DOHH2 (cell line): ENCODE measurements around the gene TEX13B.

Experiments used
- H3F3A ChIP-seq: fragments of 200-600 bp; sonication (generic), shearing (Covaris generic); 2 replicates; pipeline ENCODE4 v1.6.0; 2016; ENCODE audit warnings: antibody characterized with exemption, mild to moderate bottlenecking; ENCODE audit not compliant: control insufficient read depth, insufficient read depth
- H3K27ac ChIP-seq: fragments of 200-600 bp; sonication (generic); 2 replicates; pipeline ENCODE4 v1.5.1; 2014; ENCODE audit warnings: low read depth, mild to moderate bottlenecking, low read length, moderate library complexity
- H3K27me3 ChIP-seq: fragments of 200-600 bp; sonication (generic); 2 replicates; pipeline ENCODE4 v1.6.1; 2014; ENCODE audit warnings: mild to moderate bottlenecking, low read length, mixed read lengths; ENCODE audit not compliant: control insufficient read depth
- H3K36me3 ChIP-seq: fragments of 200-600 bp; sonication (generic); 2 replicates; pipeline ENCODE4 v1.6.1; 2014; ENCODE audit warnings: mild to moderate bottlenecking, low read length, moderate library complexity, mixed read lengths; ENCODE audit not compliant: control insufficient read depth
- H3K4me1 ChIP-seq: fragments of 200-600 bp; sonication (generic); 2 replicates; pipeline ENCODE4 v1.6.1; 2014; ENCODE audit warnings: mild to moderate bottlenecking, low read length, mixed read lengths; ENCODE audit not compliant: control insufficient read depth
- H3K4me2 ChIP-seq: fragments of 200-600 bp; sonication (generic); 2 replicates; pipeline ENCODE4 v1.6.0; 2014; ENCODE audit warnings: mild to moderate bottlenecking, low read length, moderate library complexity
- H3K4me3 ChIP-seq: fragments of 200-600 bp; sonication (generic); 2 replicates; pipeline ENCODE4 v1.5.1; 2014; ENCODE audit warnings: mild to moderate bottlenecking, low read length, mixed read lengths
- H3K79me2 ChIP-seq: fragments of 200-600 bp; sonication (generic); 2 replicates; pipeline ENCODE4 v1.6.1; 2014; ENCODE audit warnings: mild to moderate bottlenecking, low read length, mixed read lengths; ENCODE audit not compliant: control insufficient read depth
- H3K9me2 ChIP-seq: fragments of 200-600 bp; sonication (generic); replicated peaks from 2 replicates; pipeline ENCODE4 v1.6.1; 2014; ENCODE audit warnings: mild to moderate bottlenecking, low read length, mixed read lengths; ENCODE audit not compliant: control insufficient read depth
- H3K9me3 ChIP-seq: fragments of 200-600 bp; sonication (generic); 2 replicates; pipeline ENCODE4 v1.6.1; 2014; ENCODE audit warnings: antibody characterized with exemption, low read length, mixed read lengths; ENCODE audit not compliant: control insufficient read depth, insufficient read depth
- H4K20me1 ChIP-seq: fragments of 200-600 bp; sonication (generic); 2 replicates; pipeline ENCODE4 v1.6.0; 2014; ENCODE audit warnings: low read depth, mild to moderate bottlenecking, antibody characterized with exemption, low read length, moderate library complexity; ENCODE audit not compliant: control insufficient read depth, insufficient read depth
- CTCF ChIP-seq: fragments of 200-600 bp; sonication (generic); IDR thresholded peaks from one replicate; pipeline ENCODE4 v1.5.1; 2014; ENCODE audit warnings: antibody characterized with exemption, mild to moderate bottlenecking, low read depth, low read length; ENCODE audit not compliant: poor library complexity, severe bottlenecking
- EZH2phosphoT487 ChIP-seq: fragments of 200-600 bp; sonication (generic); IDR thresholded peaks from 2 replicates; pipeline ENCODE4 v1.6.1; 2017; ENCODE audit warnings: borderline replicate concordance, mild to moderate bottlenecking, antibody characterized with exemption, low read length, moderate library complexity, mixed read lengths

TEX13B gene

GRCh38 chrX:107982356-107982755, at the start of gene TEX13B:
Gene TEX13B (minus strand): TSS chrX:107982370. CDS start chrX:107982127, 243 bp downstream.
- H3K36me3 ChIP-seq, result no peaks in the 10 kb centered on the region
- no peaks in the 10 kb centered on the region for H4K20me1 ChIP-seq
- no peak for TF ChIP-seq CTCF
- no peak for TF ChIP-seq EZH2phosphoT487
- no peaks in the 10 kb centered on the region for H3K4me1 ChIP-seq
- no peaks in the 10 kb centered on the region for H3K79me2 ChIP-seq
- H3F3A ChIP-seq, result no peaks in the 10 kb centered on the region
- H3K27ac ChIP-seq, result no peak within 1 kb of the TSS
- no peak within 1 kb of the TSS for H3K4me3 ChIP-seq
- H3K27me3 ChIP-seq, result no peaks in the 10 kb centered on the region
- H3K4me2 ChIP-seq, result no peak within 1 kb of the TSS
- no peaks in the 10 kb centered on the region for H3K9me3 ChIP-seq
- H3K9me2 ChIP-seq, result no peaks in the 10 kb centered on the region

GRCh38 chrX:108029928-108030711, 48.0 kb upstream of the TEX13B start:
- H3K4me2 ChIP-seq, result no peak overlapping the region
- H3K27me3 ChIP-seq, result no peaks in the 10 kb centered on the region; the same call in 1 of the 2 replicates
- no peak overlapping the region for H3K4me3 ChIP-seq
- no peaks in the 10 kb centered on the region for H4K20me1 ChIP-seq
- no peaks in the 10 kb centered on the region for H3K9me2 ChIP-seq
- 0 out of 2 replicates have a peak, but pooled peaks cover 3% of the 10 kb centered on the region for H3K4me1 ChIP-seq
- TF ChIP-seq EZH2phosphoT487 (no peak), CTCF (no peak)
- H3K36me3 ChIP-seq, result no peaks in the 10 kb centered on the region
- no peak overlapping the region for H3K27ac ChIP-seq
- no peaks in the 10 kb centered on the region for H3F3A ChIP-seq
- no peaks in the 10 kb centered on the region for H3K79me2 ChIP-seq
- no peaks in the 10 kb centered on the region for H3K9me3 ChIP-seq

GRCh38 chrX:108028854-108029253, 46.7 kb upstream of the TEX13B start:
- no peak for TF ChIP-seq EZH2phosphoT487
- no peak for TF ChIP-seq CTCF
- Histone ChIP-seq H3K27ac (no peak overlapping the region), H3K27me3 (no peaks in the 10 kb centered on the region; the same call in 1 of the 2 replicates), H3K36me3 (no peaks in the 10 kb centered on the region), H3K9me3 (no peaks in the 10 kb centered on the region), H4K20me1 (no peaks in the 10 kb centered on the region), H3K4me2 (no peak overlapping the region), H3K4me3 (no peak overlapping the region), H3K4me1 (0 out of 2 replicates have a peak, but pooled peaks cover 3% of the 10 kb centered on the region), H3F3A (no peaks in the 10 kb centered on the region), H3K9me2 (no peaks in the 10 kb centered on the region), H3K79me2 (no peaks in the 10 kb centered on the region)
